PC-3 (cell line): ENCODE data around the gene ARMC8.

Experiments used
- CTCF ChIP-seq: fragments of 300-600 bp; sonication (generic); conservative IDR thresholded peaks from 2 replicates; pipeline ENCODE4 v1.5.1; 2017; ENCODE audit warnings: antibody characterized with exemption, low read depth, mild to moderate bottlenecking, low read length
- EZH2phosphoT487 ChIP-seq: fragments of 300-600 bp; sonication (generic); IDR thresholded peaks from 2 replicates; pipeline ENCODE4 v1.6.1; 2018; ENCODE audit warnings: mild to moderate bottlenecking, antibody characterized with exemption, low read length, borderline replicate concordance

DNA sequence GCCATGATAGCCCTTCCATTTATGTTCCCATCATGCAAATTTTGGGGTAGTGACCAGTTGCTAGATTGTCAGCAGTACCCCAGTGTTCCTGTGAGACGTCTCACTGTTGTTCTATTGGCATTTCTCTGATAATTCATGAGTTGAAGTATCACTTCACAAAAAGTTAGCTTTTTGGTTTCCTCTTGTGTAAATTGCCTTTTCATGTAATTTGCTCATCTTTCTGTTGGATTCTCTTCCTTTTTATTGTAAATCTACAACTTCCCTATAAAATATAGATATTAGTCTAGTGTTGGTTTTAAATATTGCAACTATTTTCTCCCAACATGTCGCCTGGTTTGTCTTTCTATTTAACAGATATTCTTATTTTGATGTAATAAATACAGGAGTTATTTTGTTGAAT, 47.4 kb upstream of the ARMC8 start:
- no peak for TF ChIP-seq CTCF
- no peak for TF ChIP-seq EZH2phosphoT487
